ENCODE measurements around the gene KRT10. TPM values are rescaled to one million over a fixed set of nuclear protein-coding genes. Genes with fewer than 3 reads are reported as not detected.

The KRT10 gene
- total RNA-seq, 1 experiment from 2014 or later, result 48.6 TPM

GRCh38 chr17:40839194-40839593 is 16.8 kb upstream of the KRT10 start:
- no peaks in the 10 kb centered on the region for H3K4me1 ChIP-seq
- no peaks in the 10 kb centered on the region for H3K9me3 ChIP-seq
- intact Hi-C loops (cut with micrococcal nuclease; ENCODE audit: unreplicated experiment), result no loop called here
- no peak overlapping the region for H3K4me3 ChIP-seq (ENCODE audit: low read depth, low read length)
- TF ChIP-seq, protein P1, sequence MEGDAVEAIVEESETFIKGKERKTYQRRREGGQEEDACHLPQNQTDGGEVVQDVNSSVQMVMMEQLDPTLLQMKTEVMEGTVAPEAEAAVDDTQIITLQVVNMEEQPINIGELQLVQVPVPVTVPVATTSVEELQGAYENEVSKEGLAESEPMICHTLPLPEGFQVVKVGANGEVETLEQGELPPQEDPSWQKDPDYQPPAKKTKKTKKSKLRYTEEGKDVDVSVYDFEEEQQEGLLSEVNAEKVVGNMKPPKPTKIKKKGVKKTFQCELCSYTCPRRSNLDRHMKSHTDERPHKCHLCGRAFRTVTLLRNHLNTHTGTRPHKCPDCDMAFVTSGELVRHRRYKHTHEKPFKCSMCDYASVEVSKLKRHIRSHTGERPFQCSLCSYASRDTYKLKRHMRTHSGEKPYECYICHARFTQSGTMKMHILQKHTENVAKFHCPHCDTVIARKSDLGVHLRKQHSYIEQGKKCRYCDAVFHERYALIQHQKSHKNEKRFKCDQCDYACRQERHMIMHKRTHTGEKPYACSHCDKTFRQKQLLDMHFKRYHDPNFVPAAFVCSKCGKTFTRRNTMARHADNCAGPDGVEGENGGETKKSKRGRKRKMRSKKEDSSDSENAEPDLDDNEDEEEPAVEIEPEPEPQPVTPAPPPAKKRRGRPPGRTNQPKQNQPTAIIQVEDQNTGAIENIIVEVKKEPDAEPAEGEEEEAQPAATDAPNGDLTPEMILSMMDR (IDR thresholded peaks at IDR 0.05; ENCODE audit: insufficient read depth in 1 of 2, low read depth in 1 of 2, low read length in 1 of 2, severe bottlenecking in 1 of 2, unreplicated experiment in 1 of 2), result no peak
- Mint-ChIP-seq H3K36me3 (ENCODE audit: insufficient read depth, unreplicated experiment) (no peaks in the 10 kb centered on the region), H3K4me1 (ENCODE audit: low read depth, unreplicated experiment) (no peaks in the 10 kb centered on the region), H3K27ac (ENCODE audit: unreplicated experiment) (no peak overlapping the region), H3K4me3 (ENCODE audit: unreplicated experiment) (no peak overlapping the region), H3K27me3 (ENCODE audit: insufficient read depth, unreplicated experiment) (no peaks in the 10 kb centered on the region), H3K9me3 (ENCODE audit: unreplicated experiment) (no peaks in the 10 kb centered on the region)
- POLR2A ChIA-PET, result no interaction called here
- no peaks in the 10 kb centered on the region for H3K36me3 ChIP-seq (ENCODE audit: control insufficient read depth, insufficient read depth, low read length)
- CTCF ChIA-PET, result no interaction called here
- no peak for DNase-seq
- no TSS peak for BruUV-seq (replicated peaks)
- no peaks in the 10 kb centered on the region for H3K27me3 ChIP-seq (replicated peaks; ENCODE audit: control insufficient read depth, insufficient read depth, low read length)

DNA sequence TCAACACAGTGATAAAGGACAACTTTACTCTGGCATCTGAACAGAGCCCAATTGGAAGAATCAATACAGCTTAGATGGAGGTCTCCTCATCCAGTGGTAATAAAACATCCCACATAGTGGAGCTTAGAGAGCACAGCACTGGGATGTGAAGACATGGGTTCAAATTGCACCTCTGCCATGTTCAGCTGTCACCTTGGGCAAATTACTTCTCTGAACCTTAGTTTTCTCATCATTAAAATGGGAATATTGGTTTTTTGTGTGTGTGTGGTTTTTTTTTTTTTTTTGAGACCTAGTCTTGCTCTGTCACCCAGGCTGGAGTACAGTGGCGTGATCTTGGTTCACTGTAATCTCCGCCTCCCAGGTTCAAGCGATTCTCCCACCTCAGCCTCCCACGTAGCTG is 13.6 kb upstream of the KRT10 start:
- CTCF ChIA-PET, result no interaction called here
- no peaks in the 10 kb centered on the region for H3K27me3 Mint-ChIP-seq (ENCODE audit: insufficient read depth, unreplicated experiment)
- H3K36me3 Mint-ChIP-seq (ENCODE audit: insufficient read depth, unreplicated experiment), result no peaks in the 10 kb centered on the region

DNA sequence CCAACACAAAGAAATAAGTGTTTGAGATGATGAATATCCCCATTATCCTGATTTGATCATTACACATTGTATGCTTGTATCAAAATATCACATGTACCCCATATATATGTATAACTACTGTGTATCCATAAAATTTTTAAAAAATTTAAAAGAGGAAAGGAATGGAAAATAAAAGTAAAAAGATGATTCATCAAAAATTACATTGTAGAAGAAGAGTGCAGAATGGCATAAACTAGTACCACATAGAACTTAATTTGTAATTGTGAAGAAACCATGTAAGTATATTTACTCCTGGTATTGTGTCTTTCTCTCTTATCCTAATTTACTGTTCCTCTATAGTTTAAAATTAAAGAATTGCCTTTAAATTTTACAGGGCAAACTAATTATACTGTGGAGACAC is 11.5 kb upstream of the KRT10 start:
- no peaks in the 10 kb centered on the region for H3K9me3 Mint-ChIP-seq (ENCODE audit: unreplicated experiment)
- TF ChIP-seq, protein P1 (IDR thresholded peaks at IDR 0.05; ENCODE audit: insufficient read depth in 1 of 2, low read depth in 1 of 2, low read length in 1 of 2, severe bottlenecking in 1 of 2, unreplicated experiment in 1 of 2), result no peak
- no peak overlapping the region for H3K4me3 ChIP-seq (ENCODE audit: low read depth, low read length)
- H3K27me3 Mint-ChIP-seq (ENCODE audit: insufficient read depth, unreplicated experiment), result no peaks in the 10 kb centered on the region
- no peaks in the 10 kb centered on the region for H3K27me3 ChIP-seq (replicated peaks; ENCODE audit: control insufficient read depth, insufficient read depth, low read length)
- intact Hi-C loops (cut with micrococcal nuclease; ENCODE audit: unreplicated experiment), result no loop called here
- CTCF ChIA-PET, result no interaction called here
- no peak overlapping the region for H3K4me3 Mint-ChIP-seq (ENCODE audit: unreplicated experiment)
- no peak overlapping the region for H3K27ac Mint-ChIP-seq (ENCODE audit: unreplicated experiment)
- H3K4me1 Mint-ChIP-seq (ENCODE audit: low read depth, unreplicated experiment), result no peaks in the 10 kb centered on the region
- H3K36me3 ChIP-seq (ENCODE audit: control insufficient read depth, insufficient read depth, low read length), result no peaks in the 10 kb centered on the region
- no peaks in the 10 kb centered on the region for H3K36me3 Mint-ChIP-seq (ENCODE audit: insufficient read depth, unreplicated experiment)
- H3K4me1 ChIP-seq, result no peaks in the 10 kb centered on the region
- no peak for DNase-seq
- no TSS peak for BruUV-seq (replicated peaks)
- H3K9me3 ChIP-seq, result no peaks in the 10 kb centered on the region
- POLR2A ChIA-PET, result no interaction called here

More for the DNA sequence above, 13.6 kb upstream of the KRT10 start:
- no peaks in the 10 kb centered on the region for H3K9me3 ChIP-seq
- no peaks in the 10 kb centered on the region for H3K4me1 ChIP-seq
- POLR2A ChIA-PET, result no interaction called here
- H3K36me3 ChIP-seq (ENCODE audit: control insufficient read depth, insufficient read depth, low read length), result no peaks in the 10 kb centered on the region
- BruUV-seq (replicated peaks), result no TSS peak
- TF ChIP-seq, protein P1 (IDR thresholded peaks at IDR 0.05; ENCODE audit: insufficient read depth in 1 of 2, low read depth in 1 of 2, low read length in 1 of 2, severe bottlenecking in 1 of 2, unreplicated experiment in 1 of 2), result no peak
- Mint-ChIP-seq H3K9me3 (ENCODE audit: unreplicated experiment) (no peaks in the 10 kb centered on the region), H3K4me1 (ENCODE audit: low read depth, unreplicated experiment) (no peaks in the 10 kb centered on the region), H3K27ac (ENCODE audit: unreplicated experiment) (no peak overlapping the region), H3K4me3 (ENCODE audit: unreplicated experiment) (no peak overlapping the region)
- no peak for DNase-seq
- intact Hi-C loops (cut with micrococcal nuclease; ENCODE audit: unreplicated experiment), result no loop called here
- no peaks in the 10 kb centered on the region for H3K27me3 ChIP-seq (replicated peaks; ENCODE audit: control insufficient read depth, insufficient read depth, low read length)
- no peak overlapping the region for H3K4me3 ChIP-seq (ENCODE audit: low read depth, low read length)
